Measurements from ENCODE around the gene ZNF324. TPM values are rescaled to one million over a fixed set of nuclear protein-coding genes. Genes with fewer than 3 reads are reported as not detected.
A peak's percentile ranks its signal among the peaks of the same experiment; 100 is the strongest.
"Not testable (repeated sequence)": the region's sequence is repeated elsewhere in the genome, so short reads cannot be mapped to it uniquely, and the experiment has no call there.

Gene ZNF324
- total and polyA plus RNA-seq, 9 of the 15 experiments (the other 6 are each of a cell fraction or from before 2014, with no cell fraction given): 0.92 to 16.4 (median 5.3) TPM

- H4K20me1 ChIP-seq (replicated peaks; ENCODE audit: control insufficient read depth, insufficient read depth, low read length); CTCF ChIA-PET (ENCODE audit: low intra/inter-chr PET ratio); H3K9me3 ChIP-seq (replicated peaks; ENCODE audit: control insufficient read depth, insufficient read depth, low read depth, low read length); H3K4me3 ChIP-seq; ATAC-seq; H3K4me2 ChIP-seq (ENCODE audit: insufficient read depth, low read length); H3K27ac ChIP-seq (ENCODE audit: extremely low read depth, low read depth, low read length); H3K9me1 ChIP-seq (ENCODE audit: control insufficient read depth, insufficient read depth, low read length); FAIRE-seq; H3K27me3 ChIP-seq (ENCODE audit: control insufficient read depth in 2 of 2, insufficient read depth in 2 of 2, low read length in 2 of 2); intact Hi-C loops (cut with micrococcal nuclease); H3K9ac ChIP-seq (ENCODE audit: insufficient read depth in 1 of 2, low read depth in 2 of 2, low read length in 2 of 2); BruUV-seq (replicated peaks); in situ Hi-C loops (cut with MboI); H2AFZ ChIP-seq (ENCODE audit: low read depth, low read length): not testable (repeated sequence)
- Histone ChIP-seq H3K4me1 (replicated peaks in 1 of 2; ENCODE audit: control insufficient read depth in 2 of 2, insufficient read depth in 2 of 2, low read length in 2 of 2) (peaks cover 7 to 23% of the 10 kb centered on the region in 2 experiments; a peak in 4 of 5 replicates), H3K36me3 (ENCODE audit: control insufficient read depth, insufficient read depth, low read length) (peaks cover 45% of the 10 kb centered on the region; the same call in 2 of the 3 replicates), H3K79me2 (ENCODE audit: control insufficient read depth, insufficient read depth, low read length) (peaks cover 14% of the 10 kb centered on the region)
- POLR2A ChIA-PET: interaction anchor here (0.6 to 1.1 kb wide), 2 partner anchors 137 to 156 kb away, joined by 3 read pairs; no protein-coding TSS in a partner anchor
- TF ChIP-seq ZNF384 (IDR thresholded peaks at IDR 0.05; ENCODE audit: low read depth, low read length) (peak; percentile 78), RBM25 (IDR thresholded peaks at IDR 0.05; ENCODE audit: low read depth, low read length, severe bottlenecking) (peak; percentile 62)
- TF ChIP-seq, protein P1, sequence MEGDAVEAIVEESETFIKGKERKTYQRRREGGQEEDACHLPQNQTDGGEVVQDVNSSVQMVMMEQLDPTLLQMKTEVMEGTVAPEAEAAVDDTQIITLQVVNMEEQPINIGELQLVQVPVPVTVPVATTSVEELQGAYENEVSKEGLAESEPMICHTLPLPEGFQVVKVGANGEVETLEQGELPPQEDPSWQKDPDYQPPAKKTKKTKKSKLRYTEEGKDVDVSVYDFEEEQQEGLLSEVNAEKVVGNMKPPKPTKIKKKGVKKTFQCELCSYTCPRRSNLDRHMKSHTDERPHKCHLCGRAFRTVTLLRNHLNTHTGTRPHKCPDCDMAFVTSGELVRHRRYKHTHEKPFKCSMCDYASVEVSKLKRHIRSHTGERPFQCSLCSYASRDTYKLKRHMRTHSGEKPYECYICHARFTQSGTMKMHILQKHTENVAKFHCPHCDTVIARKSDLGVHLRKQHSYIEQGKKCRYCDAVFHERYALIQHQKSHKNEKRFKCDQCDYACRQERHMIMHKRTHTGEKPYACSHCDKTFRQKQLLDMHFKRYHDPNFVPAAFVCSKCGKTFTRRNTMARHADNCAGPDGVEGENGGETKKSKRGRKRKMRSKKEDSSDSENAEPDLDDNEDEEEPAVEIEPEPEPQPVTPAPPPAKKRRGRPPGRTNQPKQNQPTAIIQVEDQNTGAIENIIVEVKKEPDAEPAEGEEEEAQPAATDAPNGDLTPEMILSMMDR (IDR thresholded peaks at IDR 0.05 in 2 of 3, conservative IDR thresholded peaks at IDR 0.05 in 1 of 3; ENCODE audit: insufficient read depth in 2 of 3, low read depth in 1 of 3, low read length in 3 of 3): peak in 1 of 3 experiments; percentile 13; a peak in 1 of 6 replicates
- peak in 1 of 4 experiments; percentile 26 for DNase-seq (ENCODE audit: extremely low read depth in 1 of 4, low spot score in 3 of 4)
- WGBS (ENCODE audit: insufficient coverage, low coverage, missing lambda C conversion rate): 96% methylated on average over 5 of the region's 5 CpGs
These were observed 17.5 kb downstream of the ZNF324 start for GRCh38 chr19:58484349-58484748.

All from K562 (cell line).